Parathyroid adenoma (tissue), 2 donors: ENCODE results near the gene AGAP1.

ENCODE experiments used
- H2AFZ ChIP-seq: fragments of 300-600 bp; sonication (generic); one replicate; pipeline ENCODE4 v1.7.0; 2017; ENCODE audit warnings: antibody characterized with exemption, mild to moderate bottlenecking
- H3K27ac ChIP-seq: fragments of 300-600 bp; sonication (generic); one replicate; pipeline ENCODE4 v1.7.0; 2017
- H3K27me3 ChIP-seq: fragments of 300-600 bp; sonication (generic); one replicate; pipeline ENCODE4 v1.7.0; 2017; ENCODE audit warnings: low read length; ENCODE audit not compliant: control insufficient read depth, insufficient read depth
- H3K36me3 ChIP-seq: fragments of 300-600 bp; sonication (generic); one replicate; pipeline ENCODE4 v1.7.0; 2017; ENCODE audit warnings: low read length; ENCODE audit not compliant: control insufficient read depth, insufficient read depth
- H3K4me1 ChIP-seq: fragments of 300-600 bp; sonication (generic); one replicate; pipeline ENCODE4 v1.7.0; 2017; ENCODE audit warnings: control low read depth
- H3K4me2 ChIP-seq: fragments of 300-600 bp; sonication (generic); one replicate; pipeline ENCODE4 v1.7.0; 2017; ENCODE audit warnings: low read length
- H3K4me3 ChIP-seq: fragments of 300-600 bp; sonication (generic); one replicate; pipeline ENCODE4 v1.7.0; 2017; ENCODE audit warnings: low read depth, low read length
- H3K79me2 ChIP-seq: fragments of 300-600 bp; sonication (generic); one replicate; pipeline ENCODE4 v1.7.0; 2017; ENCODE audit warnings: control low read depth
- H3K9ac ChIP-seq: fragments of 300-600 bp; sonication (generic); one replicate; pipeline ENCODE4 v1.7.0; 2017; ENCODE audit warnings: mild to moderate bottlenecking
- H3K9me3 ChIP-seq: fragments of 300-600 bp; sonication (generic); one replicate; pipeline ENCODE4 v1.7.0; 2017; ENCODE audit warnings: low read length; ENCODE audit not compliant: control insufficient read depth
- TF ChIP-seq, protein P1 (sequence below): fragments of 300-600 bp; sonication (generic); IDR thresholded peaks from one replicate; pipeline ENCODE4 v1.7.0; 2017; ENCODE audit warnings: antibody characterized with exemption, mild to moderate bottlenecking
- donor health status: primary hyperparathyroidism.

Gene AGAP1

DNA sequence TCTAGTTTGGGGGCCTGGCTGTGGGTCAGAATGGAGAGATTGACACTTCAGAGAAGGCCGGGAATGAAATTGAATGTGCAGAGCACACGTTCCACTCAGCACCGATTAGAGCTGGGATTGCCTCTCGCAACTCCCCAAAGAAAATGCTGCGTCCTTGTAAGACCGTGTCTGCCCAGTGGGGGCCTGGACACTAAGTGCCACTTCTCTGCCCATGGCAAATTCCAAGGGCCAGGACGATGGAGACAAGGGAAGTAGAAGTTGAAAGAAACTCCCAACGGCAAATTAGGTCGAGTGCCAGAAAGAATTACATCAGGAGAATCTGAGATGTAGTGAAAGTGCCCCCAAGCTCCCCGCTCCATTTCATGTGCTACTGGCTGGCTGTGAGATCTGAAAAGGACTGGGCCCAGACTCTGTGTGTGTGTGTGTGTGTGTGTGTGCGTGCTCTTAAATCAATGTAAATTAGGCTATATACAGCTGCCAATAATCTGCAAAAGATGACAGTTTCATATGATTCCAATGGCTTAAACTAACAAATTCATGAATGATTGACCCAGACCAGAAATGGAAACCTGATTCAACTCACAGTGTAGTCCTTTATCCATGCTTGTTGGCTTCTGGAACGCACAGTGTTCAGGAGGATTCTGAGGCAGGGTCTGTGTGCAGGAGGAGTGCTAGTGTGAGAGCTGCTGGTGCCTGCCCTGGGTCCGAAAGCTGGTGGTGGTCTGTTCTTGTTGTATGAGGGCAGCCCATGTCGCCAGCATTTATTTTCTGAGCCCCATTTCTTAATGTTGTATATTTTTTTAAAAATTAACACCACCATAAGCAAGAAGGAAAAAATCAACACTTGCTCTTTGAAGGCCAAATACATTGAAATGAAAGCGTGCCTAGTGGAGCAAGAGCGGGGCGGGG lies 234.3 kb downstream of the AGAP1 start:
- no peaks in the 10 kb centered on the region for H3K4me1 ChIP-seq
- no peak overlapping the region for H2AFZ ChIP-seq
- H3K79me2 ChIP-seq = no peaks in the 10 kb centered on the region
- H3K27me3 ChIP-seq = no peaks in the 10 kb centered on the region
- H3K4me3 ChIP-seq = no peak overlapping the region
- no peak overlapping the region for H3K27ac ChIP-seq
- H3K36me3 ChIP-seq = no peaks in the 10 kb centered on the region
- H3K4me2 ChIP-seq = no peak overlapping the region
- TF ChIP-seq, protein P1, sequence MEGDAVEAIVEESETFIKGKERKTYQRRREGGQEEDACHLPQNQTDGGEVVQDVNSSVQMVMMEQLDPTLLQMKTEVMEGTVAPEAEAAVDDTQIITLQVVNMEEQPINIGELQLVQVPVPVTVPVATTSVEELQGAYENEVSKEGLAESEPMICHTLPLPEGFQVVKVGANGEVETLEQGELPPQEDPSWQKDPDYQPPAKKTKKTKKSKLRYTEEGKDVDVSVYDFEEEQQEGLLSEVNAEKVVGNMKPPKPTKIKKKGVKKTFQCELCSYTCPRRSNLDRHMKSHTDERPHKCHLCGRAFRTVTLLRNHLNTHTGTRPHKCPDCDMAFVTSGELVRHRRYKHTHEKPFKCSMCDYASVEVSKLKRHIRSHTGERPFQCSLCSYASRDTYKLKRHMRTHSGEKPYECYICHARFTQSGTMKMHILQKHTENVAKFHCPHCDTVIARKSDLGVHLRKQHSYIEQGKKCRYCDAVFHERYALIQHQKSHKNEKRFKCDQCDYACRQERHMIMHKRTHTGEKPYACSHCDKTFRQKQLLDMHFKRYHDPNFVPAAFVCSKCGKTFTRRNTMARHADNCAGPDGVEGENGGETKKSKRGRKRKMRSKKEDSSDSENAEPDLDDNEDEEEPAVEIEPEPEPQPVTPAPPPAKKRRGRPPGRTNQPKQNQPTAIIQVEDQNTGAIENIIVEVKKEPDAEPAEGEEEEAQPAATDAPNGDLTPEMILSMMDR = no peak
- no peaks in the 10 kb centered on the region for H3K9me3 ChIP-seq
- no peak overlapping the region for H3K9ac ChIP-seq

DNA sequence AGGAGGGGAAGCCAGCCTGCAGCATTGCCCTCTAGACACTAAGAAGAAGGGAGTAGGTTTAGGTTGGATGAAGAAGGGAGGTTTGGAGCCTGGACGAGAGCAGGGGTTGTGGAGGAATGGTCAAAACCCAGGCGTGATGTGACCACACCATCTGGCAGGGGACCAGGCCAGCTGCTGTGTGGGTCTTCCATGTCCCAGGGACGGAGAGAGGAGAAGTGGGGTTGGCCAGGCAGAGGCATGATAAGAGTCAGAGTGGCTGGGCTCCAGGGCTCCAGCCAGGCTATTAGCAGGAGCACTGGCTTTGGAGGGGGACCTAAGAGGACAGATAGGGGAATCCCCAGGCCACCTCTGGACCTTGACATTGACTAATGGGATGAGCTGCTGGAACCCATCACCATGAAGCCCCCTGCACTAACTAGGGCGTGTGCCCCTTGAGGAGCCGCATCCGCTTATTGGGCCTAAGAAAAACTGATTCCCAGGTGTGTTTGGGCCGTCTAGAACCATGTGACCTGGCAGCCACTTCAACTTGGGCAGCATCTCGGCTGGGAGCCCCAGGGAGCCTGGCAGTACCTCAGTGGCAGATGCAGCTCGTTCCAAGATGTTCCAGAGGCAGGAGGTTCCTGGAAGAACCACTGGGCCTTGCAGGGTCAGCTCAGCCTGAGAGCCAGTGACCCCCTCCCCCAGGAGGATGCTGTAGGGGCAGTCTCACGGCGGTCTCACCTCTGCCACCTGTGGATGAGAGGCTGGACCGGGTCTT lies 235.1 kb downstream of the AGAP1 start:
- Histone ChIP-seq H3K79me2 (no peaks in the 10 kb centered on the region), H3K27ac (no peak overlapping the region), H2AFZ (no peak overlapping the region), H3K9me3 (no peaks in the 10 kb centered on the region), H3K27me3 (no peaks in the 10 kb centered on the region), H3K36me3 (no peaks in the 10 kb centered on the region), H3K9ac (no peak overlapping the region), H3K4me2 (no peak overlapping the region), H3K4me1 (no peaks in the 10 kb centered on the region), H3K4me3 (no peak overlapping the region)
- TF ChIP-seq, protein P1 = no peak

DNA sequence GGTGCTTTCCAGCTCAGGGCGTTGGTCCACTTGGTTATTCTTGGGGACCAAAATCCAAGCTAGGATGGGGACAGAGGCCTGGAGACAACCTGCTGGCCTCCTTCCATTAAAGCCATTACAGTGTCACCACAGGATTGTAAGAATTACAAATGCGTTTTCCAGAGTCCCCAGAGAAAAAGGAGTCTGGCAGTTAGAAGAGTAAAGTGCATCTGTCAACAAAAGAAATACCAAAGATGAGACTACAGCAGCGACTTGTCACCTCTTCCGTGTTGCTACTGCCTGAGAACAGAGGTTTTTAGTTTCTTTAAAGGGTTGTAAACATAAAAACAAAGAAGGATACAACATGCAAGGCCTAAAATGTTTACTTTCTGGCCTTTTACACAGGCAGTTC lies 235.7 kb downstream of the AGAP1 start:
- no peaks in the 10 kb centered on the region for H3K4me1 ChIP-seq
- no peaks in the 10 kb centered on the region for H3K79me2 ChIP-seq
- H2AFZ ChIP-seq = no peak overlapping the region
- H3K9me3 ChIP-seq = no peaks in the 10 kb centered on the region
- no peaks in the 10 kb centered on the region for H3K36me3 ChIP-seq
- H3K27me3 ChIP-seq = no peaks in the 10 kb centered on the region
- no peak overlapping the region for H3K9ac ChIP-seq
- TF ChIP-seq, protein P1 = no peak
- no peak overlapping the region for H3K27ac ChIP-seq
- no peak overlapping the region for H3K4me2 ChIP-seq
- H3K4me3 ChIP-seq = no peak overlapping the region

DNA sequence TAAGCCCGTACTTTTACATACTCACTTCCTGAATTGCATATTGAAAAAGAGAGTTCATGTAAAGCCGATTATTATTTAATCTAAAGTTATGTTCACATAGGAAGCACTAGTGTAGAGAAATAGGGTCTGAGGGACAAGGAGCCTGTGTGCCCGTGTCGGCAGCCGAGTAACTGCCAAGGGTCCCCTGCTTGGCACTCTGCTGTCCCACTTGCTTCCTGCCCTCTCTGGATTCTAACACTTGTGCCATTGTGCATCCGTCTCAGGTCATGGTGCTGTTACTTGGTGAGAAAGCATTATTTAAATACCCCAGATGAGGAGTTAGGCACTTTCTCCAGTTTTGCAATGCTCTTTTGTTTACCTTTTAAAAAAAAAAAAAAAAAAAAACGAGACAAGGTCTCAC lies 236.3 kb downstream of the AGAP1 start:
- TF ChIP-seq, protein P1 = no peak
- Histone ChIP-seq H3K27me3 (no peaks in the 10 kb centered on the region), H3K4me1 (no peaks in the 10 kb centered on the region), H3K36me3 (no peaks in the 10 kb centered on the region), H3K9me3 (no peaks in the 10 kb centered on the region), H3K4me3 (no peak overlapping the region), H3K4me2 (no peak overlapping the region), H3K27ac (no peak overlapping the region), H3K9ac (no peak overlapping the region), H3K79me2 (no peaks in the 10 kb centered on the region), H2AFZ (no peak overlapping the region)
